T1000 (cell line): Measurements from ENCODE around the gene GCK.
A peak's percentile ranks its signal among the peaks of the same experiment; 100 is the strongest.
"Not testable (repeated sequence)": the region's sequence is repeated elsewhere in the genome, so short reads cannot be mapped to it uniquely, and the experiment has no call there.

Experiments
- DNase-seq: peaks from one replicate; lab custom pipeline; 2025; ENCODE audit warnings: mixed read lengths; lab: John Stamatoyannopoulos, UW

Gene GCK

GRCh38 chr7:44141221-44141850 lies 47.9 kb downstream of the GCK start, which contains the start of gene MYL7:
TSS of gene MYL7 (minus strand) at chr7:44141332. CDS start at chr7:44141305, 27 bp downstream.
- no peak for DNase-seq

GRCh38 chr7:44140341-44140740 lies 48.9 kb downstream of the GCK start:
- DNase-seq = no peak

GRCh38 chr7:44139311-44140010 lies 49.8 kb downstream of the GCK start:
- no peak for DNase-seq

- DNase-seq = no peak
These were observed 50.5 kb downstream of the GCK start for GRCh38 chr7:44138698-44139097.

- no peak for DNase-seq
These were observed 52.5 kb downstream of the GCK start for GRCh38 chr7:44136731-44137130.

GRCh38 chr7:44134943-44135628 lies 54.2 kb downstream of the GCK start:
- DNase-seq = no peak

GRCh38 chr7:44133295-44133694 lies 55.9 kb downstream of the GCK start:
- no peak for DNase-seq

- DNase-seq = no peak
These were observed 57.2 kb downstream of the GCK start for GRCh38 chr7:44132039-44132438.

- DNase-seq = no peak
These were observed 57.8 kb downstream of the GCK start for GRCh38 chr7:44131173-44132029.

GRCh38 chr7:44128721-44129582 lies 60.3 kb downstream of the GCK start:
- DNase-seq = no peak

GRCh38 chr7:44127161-44127560 lies 62.1 kb downstream of the GCK start:
- DNase-seq = no peak

GRCh38 chr7:44126574-44126973 lies 62.7 kb downstream of the GCK start:
- not testable (repeated sequence) for DNase-seq

GRCh38 chr7:44124822-44125202 lies 64.4 kb downstream of the GCK start:
- DNase-seq = no peak

- DNase-seq = peak; percentile 96
These were observed 65.8 kb downstream of the GCK start, which contains the start of gene POLD2 for GRCh38 chr7:44123190-44124003. TSS of gene POLD2 (minus strand) at chr7:44123548. CDS start at chr7:44122053, 1,495 bp downstream.

- no peak for DNase-seq
These were observed 66.7 kb downstream of the GCK start for GRCh38 chr7:44122529-44122928.

- DNase-seq = no peak
These were observed 67.3 kb downstream of the GCK start for GRCh38 chr7:44121761-44122420.

- no peak for DNase-seq
These were observed 68.8 kb downstream of the GCK start for GRCh38 chr7:44120395-44120794.

- no peak for DNase-seq
These were observed 69.3 kb downstream of the GCK start for GRCh38 chr7:44119829-44120380.

- DNase-seq = no peak
These were observed 71.3 kb downstream of the GCK start for GRCh38 chr7:44117801-44118429.
